Activated CD8-positive, alpha-beta memory T cell treated with anti-CD3 and anti-CD28 coated beads, Interleukin-2, amount 10 ng/mL, durations not matched to agents 7 days and 5 days (primary cell): ENCODE results near the gene CTBP1. TPM values are rescaled to one million over a fixed set of nuclear protein-coding genes. Genes with fewer than 3 reads are reported as not detected.

Experiments used
- ATAC-seq: fragments of 150-1000 bp; cut with Tn5 transposase; one replicate; pipeline ENCODE4 v1.10.0; 2021; ENCODE audit warnings: moderate library complexity
- CTCF ChIA-PET: fragments of 350-600 bp; sonication (Branson Sonifier 250); formaldehyde crosslinking; loops from one replicate; lab custom pipeline; 2021; ENCODE audit warnings: antibody characterized with exemption; lab: Charles Lee
- DNase-seq: peaks from one replicate; pipeline ENCODE4 v3.0.0-alpha.2; 2020
- H3K27ac Mint-ChIP-seq: one replicate; pipeline ENCODE4 v1.8.0; 2021; ENCODE audit warnings: mild to moderate bottlenecking, mixed read lengths
- H3K27me3 Mint-ChIP-seq: one replicate; pipeline ENCODE4 v1.8.0; 2021; ENCODE audit warnings: mixed read lengths
- H3K36me3 Mint-ChIP-seq: one replicate; pipeline ENCODE4 v1.8.0; 2021; ENCODE audit warnings: mild to moderate bottlenecking, mixed read lengths
- H3K4me1 Mint-ChIP-seq: one replicate; pipeline ENCODE4 v1.8.0; 2021; ENCODE audit warnings: mixed read lengths
- H3K4me3 Mint-ChIP-seq: one replicate; pipeline ENCODE4 v1.8.0; 2021; ENCODE audit warnings: mild to moderate bottlenecking, moderate library complexity, mixed read lengths
- H3K9me3 Mint-ChIP-seq: one replicate; pipeline ENCODE4 v1.8.0; 2022; ENCODE audit warnings: low read depth, mixed read lengths
- total RNA-seq, 2 experiments: library from RNA; stranded (reverse); gene quantifications; one replicate each; pipeline ENCODE4 v1.2.3, GENCODE V29; 2021

Gene CTBP1
- total RNA-seq, 2 experiments from 2014 or later: 193 to 250 TPM

DNA sequence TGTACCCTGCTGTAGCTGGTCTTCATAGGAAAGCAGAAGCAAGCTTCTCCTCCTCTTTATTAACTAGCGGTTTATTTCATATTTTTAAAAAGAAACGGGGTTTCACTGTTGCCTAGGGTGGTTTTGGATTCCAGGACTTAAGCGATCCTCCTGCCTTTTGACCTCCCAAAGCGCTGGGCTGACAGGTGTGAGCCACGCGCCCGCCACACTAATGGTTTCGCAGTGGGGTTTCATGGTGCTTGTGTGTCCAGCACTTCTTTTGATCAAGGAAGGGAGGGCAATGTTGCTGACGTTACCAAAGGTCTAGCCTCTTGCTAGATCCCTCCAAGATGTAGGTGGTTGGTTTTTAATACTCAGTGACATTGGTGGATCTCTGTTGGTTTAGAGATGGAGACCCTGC is 42.2 kb upstream of the CTBP1 start:
- Mint-ChIP-seq H3K4me1 (peaks cover 39% of the 10 kb centered on the region), H3K27ac (peak overlapping the region; percentile 91), H3K27me3 (no peaks in the 10 kb centered on the region), H3K4me3 (peak overlapping the region; percentile 88), H3K9me3 (peaks cover 4% of the 10 kb centered on the region), H3K36me3 (peaks cover 7% of the 10 kb centered on the region)
- DNase-seq (no peak), ATAC-seq (no peak)
- CTCF ChIA-PET: interaction anchor here (1.2 to 3.8 kb wide), 9 partner anchors 10 to 338 kb away, joined by 3 to 21 read pairs (median 5); partner anchors contain the start of gene UVSSA

DNA sequence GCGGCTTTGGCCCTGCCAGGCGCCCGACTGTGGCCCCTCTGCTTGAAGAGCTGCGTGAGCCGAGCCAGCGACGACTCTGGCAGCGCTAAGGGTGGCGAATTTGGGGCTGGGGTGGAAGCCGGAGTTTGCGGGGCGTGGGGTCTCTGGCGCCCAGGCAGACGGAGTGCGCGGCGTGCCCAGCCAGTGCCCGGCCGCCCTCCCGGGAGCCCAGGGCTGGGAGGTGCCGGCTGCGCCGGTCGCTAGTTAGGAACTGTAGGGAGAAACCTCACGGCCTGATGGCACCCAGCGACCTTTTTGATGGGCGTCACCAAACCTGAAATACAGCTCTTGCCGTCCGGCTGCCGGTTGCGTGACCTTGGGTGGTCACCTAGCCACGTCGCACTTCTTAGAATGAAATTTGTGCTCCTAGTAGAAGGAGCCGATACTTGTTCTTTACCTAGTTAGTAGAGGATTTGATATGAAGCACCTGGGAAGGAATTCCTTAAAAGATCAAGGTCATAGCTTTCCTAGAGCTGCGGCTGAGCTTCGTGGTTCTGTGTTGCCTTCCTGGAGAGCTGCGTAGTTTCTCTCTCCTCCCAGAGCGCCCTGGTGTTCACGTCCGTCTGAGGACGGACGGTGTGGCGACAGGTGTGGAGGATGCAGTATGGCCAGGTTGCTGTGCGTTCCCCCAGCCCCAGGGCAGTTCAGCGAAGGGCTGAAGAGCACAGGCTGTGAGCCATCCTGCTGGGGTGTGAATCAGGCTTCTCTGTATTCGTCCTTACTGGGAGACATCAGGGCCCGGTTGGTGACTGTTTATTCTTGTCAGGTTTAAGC is 41.4 kb upstream of the CTBP1 start:
- H3K4me1 Mint-ChIP-seq: peaks cover 39% of the 10 kb centered on the region
- H3K4me3 Mint-ChIP-seq: peak overlapping the region; percentile 88
- CTCF ChIA-PET: interaction anchor here (0.6 to 3.8 kb wide), 11 partner anchors 11 to 339 kb away, joined by 3 to 21 read pairs (median 4); partner anchors contain the start of gene UVSSA
- ATAC-seq: peak; percentile 6
- peak; percentile 55 for DNase-seq
- H3K27ac Mint-ChIP-seq: peak overlapping the region; percentile 91
- H3K36me3 Mint-ChIP-seq: peaks cover 7% of the 10 kb centered on the region
- peaks cover 4% of the 10 kb centered on the region for H3K9me3 Mint-ChIP-seq
- H3K27me3 Mint-ChIP-seq: no peaks in the 10 kb centered on the region

DNA sequence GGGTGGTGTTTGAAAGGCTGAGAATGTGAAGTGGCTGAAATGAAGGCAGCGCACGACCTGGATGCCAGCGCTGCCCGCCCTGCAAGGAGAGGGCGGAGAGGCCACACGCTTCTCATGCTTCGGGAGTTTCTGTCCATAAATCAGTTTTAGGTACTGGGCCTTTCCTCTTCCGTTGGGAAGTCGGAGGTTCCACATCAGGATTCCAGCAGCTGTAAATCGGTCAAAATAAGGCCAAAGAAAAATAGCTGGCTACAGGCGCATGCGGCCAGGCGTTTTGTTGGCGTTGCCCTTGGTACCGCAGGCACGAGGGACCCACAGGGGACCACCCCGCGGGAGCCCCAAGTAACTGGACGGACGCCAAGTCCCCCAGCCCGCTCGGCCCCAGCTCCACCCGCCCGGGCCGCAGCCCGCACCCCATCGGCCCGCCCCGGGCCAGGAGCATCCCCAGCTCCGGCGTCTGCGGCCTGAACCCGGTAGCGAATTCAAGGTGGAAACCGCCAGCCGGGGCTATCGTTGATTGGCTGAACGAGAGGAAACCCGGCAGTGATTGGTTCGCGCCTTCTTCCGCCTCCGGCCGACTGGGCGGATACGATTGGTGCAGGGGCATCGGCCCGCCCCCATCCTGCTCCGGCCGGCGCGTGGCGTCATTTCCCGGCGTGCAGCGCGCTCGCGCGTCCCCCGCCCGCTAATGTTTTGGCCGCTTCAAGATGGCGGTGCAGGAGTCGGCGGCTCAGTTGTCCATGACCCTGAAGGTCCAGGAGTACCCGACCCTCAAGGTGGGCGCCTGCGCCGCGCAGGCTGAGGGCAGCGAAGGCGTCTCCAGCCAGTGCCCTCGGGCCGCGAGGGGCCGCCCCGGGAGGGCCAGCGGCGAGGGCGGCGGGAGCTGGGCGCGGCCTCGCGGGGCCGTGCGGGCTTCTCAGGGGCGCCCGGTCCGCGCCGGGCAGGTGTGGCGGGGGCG is 40.6 kb upstream of the CTBP1 start, which contains the start of gene MAEA:
Gene MAEA, plus strand, starts transcription at position 685 of the 958 bp plus-strand sequence. Its CDS starts 23 bp downstream, at position 708.
- Mint-ChIP-seq H3K27ac (peak within 1 kb of the TSS; percentile 91), H3K9me3 (peaks cover 4% of the 10 kb centered on the region), H3K4me1 (peaks cover 33% of the 10 kb centered on the region), H3K27me3 (no peaks in the 10 kb centered on the region), H3K4me3 (peak within 1 kb of the TSS; percentile 88), H3K36me3 (peaks cover 7% of the 10 kb centered on the region)
- CTCF ChIA-PET: interaction anchor here (0.6 to 3.8 kb wide), 16 partner anchors 12 to 1550 kb away, joined by 3 to 21 read pairs (median 4); partner anchors contain the start of gene UVSSA
- DNase-seq: peak; percentile 98
- peak; percentile 96 for ATAC-seq

DNA sequence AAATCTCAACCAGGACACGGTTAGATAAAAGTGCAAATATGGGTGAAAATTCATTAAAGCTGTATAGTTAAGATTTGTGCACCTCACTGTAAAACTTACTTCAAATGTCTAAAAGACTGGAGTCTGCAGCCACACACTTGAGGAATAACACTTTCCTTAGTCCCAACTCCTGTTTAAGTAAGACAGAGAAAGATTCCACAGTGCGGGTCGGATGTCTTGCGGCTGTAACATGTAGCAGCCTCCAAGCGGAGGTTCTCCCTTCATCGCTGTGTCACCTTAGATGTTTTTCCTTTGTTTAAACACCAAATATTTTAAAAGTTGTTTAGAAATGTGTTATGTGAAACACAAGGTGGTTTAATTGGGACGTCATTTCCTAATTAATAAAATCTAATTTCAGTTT is 39.9 kb upstream of the CTBP1 start:
- Mint-ChIP-seq H3K4me1 (peaks cover 32% of the 10 kb centered on the region), H3K4me3 (peak overlapping the region; percentile 88), H3K9me3 (peaks cover 4% of the 10 kb centered on the region), H3K27ac (peak overlapping the region; percentile 86), H3K27me3 (no peaks in the 10 kb centered on the region), H3K36me3 (peaks cover 6% of the 10 kb centered on the region)
- CTCF ChIA-PET: interaction anchor here (0.6 to 3.8 kb wide), 10 partner anchors 21 to 1551 kb away, joined by 3 to 21 read pairs (median 4); partner anchors contain the start of gene UVSSA
- ATAC-seq: no peak
- DNase-seq: no peak

DNA sequence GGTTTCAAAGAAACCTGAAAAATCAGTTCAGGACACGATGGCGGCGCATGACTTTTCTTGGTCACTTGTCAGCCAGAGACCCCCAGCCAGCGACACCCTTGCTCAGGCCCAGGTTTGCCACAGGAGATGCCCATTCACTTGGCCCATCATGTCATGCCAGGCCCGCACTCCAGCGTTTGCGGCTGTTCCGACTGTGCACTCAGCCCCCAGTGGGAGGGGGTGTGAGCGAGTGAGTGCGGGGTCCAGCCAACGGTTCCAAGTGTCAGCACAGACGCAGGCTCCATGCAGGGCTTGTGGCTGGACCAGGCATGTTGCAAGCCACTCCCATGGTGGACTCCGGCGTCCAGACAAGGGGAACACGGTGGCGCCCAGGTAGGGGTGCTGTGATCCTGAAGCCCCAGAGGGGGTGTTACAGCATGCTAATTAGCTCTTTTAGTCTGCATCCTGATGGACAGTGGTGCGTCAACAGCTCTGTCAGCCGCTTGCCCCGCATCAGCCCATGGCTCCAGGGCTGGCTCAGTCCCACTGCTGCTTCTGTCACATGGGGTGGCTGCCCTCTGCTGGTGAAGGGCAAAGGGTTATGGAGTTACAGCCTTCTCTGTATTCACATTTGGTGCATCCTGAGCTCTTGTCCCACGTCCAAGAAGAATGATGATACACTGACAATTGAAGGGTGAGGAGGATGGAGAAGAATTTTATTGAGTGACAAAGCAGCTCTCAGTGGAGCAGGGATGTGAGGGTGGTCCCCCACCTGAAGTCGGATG is 37.0 kb upstream of the CTBP1 start:
- ATAC-seq (no peak), DNase-seq (peak; percentile 70)
- Mint-ChIP-seq H3K36me3 (peaks cover 4% of the 10 kb centered on the region), H3K4me3 (no peak overlapping the region), H3K4me1 (peaks cover 12% of the 10 kb centered on the region), H3K27me3 (no peaks in the 10 kb centered on the region), H3K27ac (no peak overlapping the region), H3K9me3 (peaks cover 4% of the 10 kb centered on the region)
- CTCF ChIA-PET: interaction anchor here (1.0 to 3.3 kb wide), 13 partner anchors 16 to 343 kb away, joined by 3 to 15 read pairs (median 3); partner anchors contain the start of gene UVSSA

DNA sequence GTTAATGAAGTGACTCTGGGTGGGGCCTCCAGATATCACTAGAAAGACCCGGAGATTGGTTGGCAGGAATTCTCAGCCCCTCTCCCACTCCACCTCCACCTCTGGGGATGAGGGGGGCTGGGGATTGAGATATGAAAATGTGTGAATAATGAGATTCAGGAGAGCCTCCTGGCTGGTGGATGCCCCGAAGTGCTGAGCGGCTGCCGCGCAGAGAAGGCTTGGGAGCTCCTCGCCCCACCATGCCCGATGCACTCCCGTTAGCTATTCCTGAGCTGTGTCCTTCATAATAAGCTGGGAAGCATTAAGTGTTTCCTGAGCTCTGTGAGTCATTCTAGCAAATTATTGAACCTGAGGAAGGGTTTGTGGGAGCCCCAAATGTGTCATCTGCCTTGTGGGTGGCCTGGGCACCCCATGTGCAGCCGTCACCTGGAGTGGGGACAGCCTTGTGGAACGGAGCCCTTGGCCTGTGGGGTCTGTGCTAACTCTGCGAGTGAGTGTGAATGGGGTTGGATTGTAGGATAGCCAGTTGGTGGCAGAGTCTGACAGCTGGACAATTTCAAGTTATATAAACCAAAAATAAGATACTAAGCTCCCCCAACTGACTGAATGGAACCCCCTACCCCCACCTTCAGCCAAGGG is 36.3 kb upstream of the CTBP1 start:
- Mint-ChIP-seq H3K27me3 (no peaks in the 10 kb centered on the region), H3K4me1 (peaks cover 6% of the 10 kb centered on the region), H3K4me3 (no peak overlapping the region), H3K9me3 (peaks cover 4% of the 10 kb centered on the region), H3K36me3 (peaks cover 4% of the 10 kb centered on the region), H3K27ac (no peak overlapping the region)
- ATAC-seq: no peak
- CTCF ChIA-PET: interaction anchor here (1.0 to 3.3 kb wide), 12 partner anchors 17 to 344 kb away, joined by 3 to 15 read pairs (median 4); partner anchors contain the start of gene UVSSA
- no peak for DNase-seq

DNA sequence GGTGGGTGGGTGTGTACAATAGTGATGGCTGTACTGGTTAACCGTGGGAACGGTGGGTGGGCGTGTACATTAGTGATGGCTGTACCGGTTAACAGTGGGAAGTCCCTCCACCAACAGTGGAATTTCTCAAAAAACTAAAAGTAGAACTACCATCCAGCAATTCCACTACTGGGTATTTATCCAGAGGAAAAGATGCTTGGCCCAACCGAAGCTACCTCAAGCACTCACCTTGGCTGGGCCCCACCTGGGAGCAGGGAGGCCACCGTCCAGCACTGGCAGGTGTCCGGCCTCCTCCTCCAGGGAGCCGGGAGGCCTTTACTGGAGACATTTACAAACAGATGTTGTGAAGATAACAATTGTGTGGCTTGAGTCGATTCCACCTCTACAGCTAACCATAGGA is 34.8 kb upstream of the CTBP1 start:
- H3K36me3 Mint-ChIP-seq: peaks cover 4% of the 10 kb centered on the region

DNA sequence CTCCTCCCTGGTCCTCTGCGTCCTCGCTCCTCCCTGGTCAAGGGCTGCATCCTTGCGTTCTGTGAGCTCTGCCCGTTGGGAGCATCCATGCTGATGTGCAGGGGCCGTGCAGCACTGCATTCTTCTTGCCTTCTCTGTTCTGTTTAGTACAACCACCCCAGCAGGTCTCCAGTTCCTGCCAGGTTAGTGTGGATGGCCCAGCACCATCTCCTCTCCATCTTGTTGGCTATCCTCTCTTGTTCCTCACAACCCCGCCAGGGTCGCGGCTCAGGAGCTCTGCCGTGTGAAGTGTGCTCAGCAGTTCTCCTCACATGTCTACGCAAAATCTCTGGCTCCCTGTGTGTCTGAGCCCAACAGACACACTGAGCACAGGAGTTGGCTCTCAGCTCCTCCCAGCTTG is 30.3 kb upstream of the CTBP1 start:
- Mint-ChIP-seq H3K4me1 (no peaks in the 10 kb centered on the region), H3K27me3 (no peaks in the 10 kb centered on the region), H3K4me3 (no peak overlapping the region), H3K9me3 (no peaks in the 10 kb centered on the region), H3K27ac (no peak overlapping the region), H3K36me3 (no peaks in the 10 kb centered on the region)
- DNase-seq (no peak), ATAC-seq (no peak)
- CTCF ChIA-PET: interaction anchor here (0.5 kb wide), 1 partner anchor 383 kb away, joined by 3 read pairs; no protein-coding TSS in a partner anchor

More for the DNA sequence above, 34.8 kb upstream of the CTBP1 start:
- Mint-ChIP-seq H3K27ac (no peak overlapping the region), H3K4me1 (peaks cover 5% of the 10 kb centered on the region), H3K4me3 (no peak overlapping the region), H3K27me3 (no peaks in the 10 kb centered on the region), H3K9me3 (peaks cover 4% of the 10 kb centered on the region)
- no peak for DNase-seq
- no peak for ATAC-seq
- CTCF ChIA-PET: interaction anchor here (1.0 to 3.3 kb wide), 3 partner anchors 16 to 152 kb away, joined by 3 to 15 read pairs (median 12); partner anchors contain the start of gene UVSSA

DNA sequence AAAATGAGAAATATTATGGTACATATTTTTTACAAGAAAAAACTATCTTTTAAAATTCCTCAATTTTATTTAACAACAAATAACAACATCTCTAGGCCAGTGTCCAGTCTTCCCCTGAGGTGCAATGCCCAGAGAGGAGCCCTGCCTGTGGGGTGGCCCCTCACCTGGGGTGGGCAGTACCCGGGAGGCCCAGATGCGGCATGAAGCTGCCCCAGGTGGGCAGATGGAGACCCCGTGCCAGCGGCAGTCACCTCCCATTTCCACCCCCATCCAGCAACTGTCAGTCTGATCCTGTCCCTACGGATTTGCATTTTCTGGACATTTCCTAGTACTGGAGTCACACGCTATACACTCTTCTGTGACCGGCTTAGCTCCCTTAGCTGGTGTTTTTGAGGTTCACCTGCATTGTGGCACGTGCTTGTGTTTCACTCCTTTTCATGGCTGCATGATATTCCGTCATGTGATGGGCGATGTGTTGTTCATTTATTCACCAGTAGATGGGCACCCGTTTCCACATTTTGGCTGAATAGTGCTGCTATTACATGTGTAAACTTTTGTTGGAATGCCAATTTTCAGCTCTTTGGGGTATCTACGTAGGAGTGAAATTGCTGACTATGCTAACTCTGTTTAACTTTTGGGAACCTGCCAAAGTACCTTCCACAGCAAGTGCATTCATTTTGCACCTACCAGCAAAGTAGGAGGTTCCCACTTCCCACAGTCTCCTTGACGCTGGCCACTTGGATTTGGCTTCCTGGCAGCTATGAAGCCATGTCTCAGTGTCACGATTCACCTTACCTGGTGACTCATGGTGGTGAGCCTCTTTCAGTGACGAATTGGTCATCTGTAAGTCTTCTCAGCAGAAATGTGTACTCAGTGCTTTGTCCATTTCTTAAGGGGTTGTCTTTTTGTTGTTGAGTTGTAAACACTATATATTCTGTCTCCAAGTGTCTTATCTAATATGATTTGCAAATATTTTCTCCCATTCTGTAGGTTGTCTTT is 29.0 kb upstream of the CTBP1 start:
- no peak for DNase-seq
- no peak for ATAC-seq
- Mint-ChIP-seq H3K4me1 (no peaks in the 10 kb centered on the region), H3K36me3 (no peaks in the 10 kb centered on the region), H3K9me3 (no peaks in the 10 kb centered on the region), H3K27ac (no peak overlapping the region), H3K4me3 (no peak overlapping the region), H3K27me3 (no peaks in the 10 kb centered on the region)
- CTCF ChIA-PET: interaction anchor here (0.7 to 1.4 kb wide), 6 partner anchors 8 to 141 kb away, joined by 3 to 7 read pairs (median 4); no protein-coding TSS in a partner anchor

DNA sequence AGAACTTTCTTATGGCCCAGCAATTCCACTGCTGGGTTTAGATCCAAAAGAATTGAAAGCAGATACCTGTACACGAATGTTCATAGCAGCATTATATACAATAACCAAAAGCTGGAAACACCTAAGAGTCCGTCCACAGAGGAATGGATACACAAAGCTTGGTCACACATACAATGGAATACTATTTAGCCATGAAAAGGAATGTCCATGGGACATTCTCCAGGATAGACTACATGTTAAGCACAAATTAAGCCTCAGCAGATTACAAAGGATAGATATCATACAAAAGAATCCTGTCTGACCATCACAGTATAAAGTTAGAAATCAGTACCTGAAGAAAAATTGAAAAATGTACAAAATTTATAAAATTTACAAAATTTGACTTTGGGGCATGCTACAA is 28.1 kb upstream of the CTBP1 start:
- ATAC-seq: no peak
- H3K4me3 Mint-ChIP-seq: no peak overlapping the region
- no peaks in the 10 kb centered on the region for H3K4me1 Mint-ChIP-seq
- H3K36me3 Mint-ChIP-seq: no peaks in the 10 kb centered on the region
- H3K9me3 Mint-ChIP-seq: no peaks in the 10 kb centered on the region
- CTCF ChIA-PET: interaction anchor here (1.4 kb wide), 1 partner anchor 11 kb away, joined by 3 read pairs; no protein-coding TSS in a partner anchor
- no peak for DNase-seq
- H3K27ac Mint-ChIP-seq: no peak overlapping the region
- H3K27me3 Mint-ChIP-seq: no peaks in the 10 kb centered on the region

DNA sequence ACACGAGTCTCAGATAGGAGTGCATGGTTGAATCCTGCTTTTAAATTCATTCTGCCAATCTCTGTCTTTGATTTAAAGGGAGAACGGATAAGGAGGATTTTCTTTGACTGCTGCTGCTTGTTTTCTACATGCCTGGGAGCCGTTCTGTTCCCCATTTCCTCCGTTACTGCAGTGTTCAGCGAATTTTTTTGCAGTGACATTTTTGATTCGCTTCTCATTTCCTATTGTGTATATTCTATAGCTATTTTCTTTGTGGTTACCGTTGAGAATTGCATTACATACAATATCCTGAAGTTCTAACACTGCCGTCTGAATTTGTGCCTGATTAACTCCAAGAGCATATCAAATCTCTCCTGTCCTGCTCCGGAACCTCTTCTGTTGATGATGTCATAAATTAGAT is 25.9 kb upstream of the CTBP1 start:
- CTCF ChIA-PET: interaction anchor here (1.0 kb wide), 1 partner anchor 18 kb away, joined by 3 read pairs; no protein-coding TSS in a partner anchor
- Mint-ChIP-seq H3K9me3 (no peaks in the 10 kb centered on the region), H3K27ac (no peak overlapping the region), H3K36me3 (peaks cover 6% of the 10 kb centered on the region), H3K4me1 (no peaks in the 10 kb centered on the region), H3K4me3 (no peak overlapping the region), H3K27me3 (no peaks in the 10 kb centered on the region)
- DNase-seq: no peak
- ATAC-seq: no peak
